ENCODE data around the gene INSYN2A. TPM values are rescaled to one million over a fixed set of nuclear protein-coding genes. Genes with fewer than 3 reads are reported as not detected.

INSYN2A gene
- polyA plus RNA-seq, 3 donors, result not detected

DNA sequence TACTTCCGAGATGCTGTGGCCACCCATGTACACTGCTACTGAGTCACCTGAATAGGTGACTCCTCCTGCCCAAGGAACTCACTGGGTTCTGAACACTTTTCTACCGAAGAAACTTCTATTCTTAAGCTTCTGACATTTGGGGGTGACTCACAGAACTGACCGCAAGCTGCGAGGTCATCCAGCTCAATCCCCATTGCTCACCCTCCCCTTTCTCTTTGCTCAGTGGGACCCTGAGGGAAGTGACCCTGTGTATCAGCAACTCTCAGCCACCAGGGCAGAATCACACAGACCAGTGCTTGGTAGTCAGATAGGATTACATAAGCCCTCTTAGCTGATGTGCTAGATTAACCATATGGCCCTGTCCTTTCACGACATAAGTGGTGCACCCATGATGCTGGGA, 46.3 kb downstream of the INSYN2A start:
- no peak for TF ChIP-seq CTCF (IDR thresholded peaks at IDR 0.05)
- intact Hi-C loops (cut with micrococcal nuclease), result no loop called here
- Histone ChIP-seq H3K27ac (ENCODE audit: low read depth in 1 of 2, low read length in 2 of 2) (no peak overlapping the region), H3K4me1 (ENCODE audit: control insufficient read depth in 1 of 2, insufficient read depth in 2 of 2, low read length in 2 of 2) (peaks cover 15 to 16% of the 10 kb centered on the region in 2 donors), H3K4me3 (replicated peaks in 1 of 3; ENCODE audit: low read depth in 2 of 3, low read length in 3 of 3) (no peak overlapping the region), H3K79me2 (ENCODE audit: insufficient read depth, low read length) (no peaks in the 10 kb centered on the region), H3K36me3 (replicated peaks in 1 of 2; ENCODE audit: control insufficient read depth in 1 of 2, insufficient read depth in 2 of 2, low read length in 2 of 2) (no peaks in the 10 kb centered on the region), H2AFZ (ENCODE audit: insufficient read depth, low read depth, low read length, poor library complexity, severe bottlenecking) (no peak overlapping the region), H4K20me1 (ENCODE audit: insufficient read depth, low read length) (no peaks in the 10 kb centered on the region), H3K27me3 (ENCODE audit: control insufficient read depth in 2 of 2, insufficient read depth in 2 of 2, low read length in 2 of 2) (no peaks in the 10 kb centered on the region), H3K4me2 (replicated peaks; ENCODE audit: extremely low read depth, low read length, poor library complexity, severe bottlenecking) (no peak overlapping the region), H3K9me3 (replicated peaks in 1 of 2; ENCODE audit: control insufficient read depth in 1 of 2, insufficient read depth in 1 of 2, low read length in 2 of 2) (no peaks in the 10 kb centered on the region), H3K9ac (ENCODE audit: insufficient read depth, low read length, poor library complexity, severe bottlenecking) (no peak overlapping the region)
- no peaks in the 10 kb centered on the region for H3K36me3 Mint-ChIP-seq
- DNase-seq, result peak in 2 of 3 donors; percentile 2 to 52
- H3K27me3 Mint-ChIP-seq (ENCODE audit: low read depth in 3 of 3), result peaks cover 0 to 5% (median 4%) of the 10 kb centered on the region in 3 donors
- H3K9me3 Mint-ChIP-seq, result no peaks in the 10 kb centered on the region
- no peak overlapping the region for H3K4me3 Mint-ChIP-seq
- WGBS (ENCODE audit: insufficient coverage), result 100% methylated on average over 3 of the region's 5 CpGs
- peaks cover 22% of the 10 kb centered on the region for H3K4me1 Mint-ChIP-seq
- H3K27ac Mint-ChIP-seq, result no peak overlapping the region

- Mint-ChIP-seq H3K9me3 (no peaks in the 10 kb centered on the region), H3K4me1 (peaks cover 22% of the 10 kb centered on the region), H3K27me3 (ENCODE audit: low read depth in 3 of 3) (peaks cover 0 to 5% (median 5%) of the 10 kb centered on the region in 3 donors), H3K27ac (peak overlapping the region in 1 of 7 donors; percentile 53), H3K36me3 (no peaks in the 10 kb centered on the region), H3K4me3 (no peak overlapping the region)
- DNase-seq, result no peak
- Histone ChIP-seq H4K20me1 (ENCODE audit: insufficient read depth, low read length) (no peaks in the 10 kb centered on the region), H3K4me2 (replicated peaks; ENCODE audit: extremely low read depth, low read length, poor library complexity, severe bottlenecking) (no peak overlapping the region), H3K79me2 (ENCODE audit: insufficient read depth, low read length) (no peaks in the 10 kb centered on the region), H3K4me1 (ENCODE audit: control insufficient read depth in 1 of 2, insufficient read depth in 2 of 2, low read length in 2 of 2) (peaks cover 15 to 16% of the 10 kb centered on the region in 2 donors), H3K27me3 (ENCODE audit: control insufficient read depth in 2 of 2, insufficient read depth in 2 of 2, low read length in 2 of 2) (no peaks in the 10 kb centered on the region), H3K27ac (ENCODE audit: low read depth in 1 of 2, low read length in 2 of 2) (no peak overlapping the region), H3K4me3 (replicated peaks in 1 of 3; ENCODE audit: low read depth in 2 of 3, low read length in 3 of 3) (no peak overlapping the region), H3K36me3 (replicated peaks in 1 of 2; ENCODE audit: control insufficient read depth in 1 of 2, insufficient read depth in 2 of 2, low read length in 2 of 2) (no peaks in the 10 kb centered on the region), H3K9ac (ENCODE audit: insufficient read depth, low read length, poor library complexity, severe bottlenecking) (no peak overlapping the region), H2AFZ (ENCODE audit: insufficient read depth, low read depth, low read length, poor library complexity, severe bottlenecking) (no peak overlapping the region), H3K9me3 (replicated peaks in 1 of 2; ENCODE audit: control insufficient read depth in 1 of 2, insufficient read depth in 1 of 2, low read length in 2 of 2) (no peaks in the 10 kb centered on the region)
- no peak for TF ChIP-seq CTCF (IDR thresholded peaks at IDR 0.05)
- WGBS (ENCODE audit: insufficient coverage), result 90% methylated on average over 4 of the region's 7 CpGs
- intact Hi-C loops (cut with micrococcal nuclease), result no loop called here
These were observed 46.8 kb downstream of the INSYN2A start for GRCh38 chr10:127149501-127150081.
